ENCODE data around the gene GNG10. TPM values are rescaled to one million over a fixed set of nuclear protein-coding genes. Genes with fewer than 3 reads are reported as not detected.
A peak's percentile ranks its signal among the peaks of the same experiment; 100 is the strongest.

The GNG10 gene
- total and polyA plus RNA-seq, 9 of the 15 experiments (the other 6 are each of a cell fraction or from before 2014, with no cell fraction given) = 13.1 to 37.8 (median 28.4) TPM

GRCh38 chr9:111631214-111631971, 30.0 kb upstream of the GNG10 start, which contains the start of gene DNAJC25 (continued):
- TF ChIP-seq SIX5 (IDR thresholded peaks at IDR 0.05; ENCODE audit: borderline replicate concordance in 1 of 2, insufficient read depth in 1 of 2, low read depth in 1 of 2, low read length in 2 of 2) (no peak), NR3C1 (CRISPR knock-in tag; IDR thresholded peaks at IDR 0.05) (0 out of 2 replicates have a peak, but pooled peaks have one; percentile 61), THAP12 (CRISPR knock-in tag; IDR thresholded peaks at IDR 0.05) (peak; percentile 94), SMAD3 (CRISPR knock-in tag; conservative IDR thresholded peaks at IDR 0.05) (no peak), ELF4 (CRISPR knock-in tag; IDR thresholded peaks at IDR 0.05) (no peak), PRDM10 (IDR thresholded peaks at IDR 0.05; ENCODE audit: partially characterized antibody) (peak; percentile 2), ZEB2 (IDR thresholded peaks at IDR 0.05) (no peak), CHAMP1 (IDR thresholded peaks at IDR 0.05) (no peak), NR1H2 (CRISPR knock-in tag; IDR thresholded peaks at IDR 0.05) (no peak), ARID1B (IDR thresholded peaks at IDR 0.05) (no peak), SMAD2 (IDR thresholded peaks at IDR 0.05; ENCODE audit: low read depth, low read length) (no peak), ZBTB7A (IDR thresholded peaks at IDR 0.05; ENCODE audit: borderline replicate concordance, control insufficient read depth, low read depth, low read length) (0 out of 2 replicates have a peak, but pooled peaks have one; percentile 16), SMARCA5 (IDR thresholded peaks at IDR 0.05) (no peak), TCF15 (CRISPR knock-in tag; IDR thresholded peaks at IDR 0.05) (no peak), ZBTB26 (CRISPR knock-in tag; IDR thresholded peaks at IDR 0.05) (no peak), ZFP1 (CRISPR knock-in tag; IDR thresholded peaks at IDR 0.05) (no peak)

Data from K562 (cell line).